ENCODE measurements around the gene CHRND.

Gene CHRND

GRCh38 chr2:232525791-232526371 lies at the start of gene CHRND:
Gene CHRND, plus strand, starts transcription at chr2:232526160. Its CDS starts 56 bp downstream, at chr2:232526216.
- no peak for DNase-seq

GRCh38 chr2:232476791-232477190 lies 49.2 kb upstream of the CHRND start:
- no peak for DNase-seq

DNA sequence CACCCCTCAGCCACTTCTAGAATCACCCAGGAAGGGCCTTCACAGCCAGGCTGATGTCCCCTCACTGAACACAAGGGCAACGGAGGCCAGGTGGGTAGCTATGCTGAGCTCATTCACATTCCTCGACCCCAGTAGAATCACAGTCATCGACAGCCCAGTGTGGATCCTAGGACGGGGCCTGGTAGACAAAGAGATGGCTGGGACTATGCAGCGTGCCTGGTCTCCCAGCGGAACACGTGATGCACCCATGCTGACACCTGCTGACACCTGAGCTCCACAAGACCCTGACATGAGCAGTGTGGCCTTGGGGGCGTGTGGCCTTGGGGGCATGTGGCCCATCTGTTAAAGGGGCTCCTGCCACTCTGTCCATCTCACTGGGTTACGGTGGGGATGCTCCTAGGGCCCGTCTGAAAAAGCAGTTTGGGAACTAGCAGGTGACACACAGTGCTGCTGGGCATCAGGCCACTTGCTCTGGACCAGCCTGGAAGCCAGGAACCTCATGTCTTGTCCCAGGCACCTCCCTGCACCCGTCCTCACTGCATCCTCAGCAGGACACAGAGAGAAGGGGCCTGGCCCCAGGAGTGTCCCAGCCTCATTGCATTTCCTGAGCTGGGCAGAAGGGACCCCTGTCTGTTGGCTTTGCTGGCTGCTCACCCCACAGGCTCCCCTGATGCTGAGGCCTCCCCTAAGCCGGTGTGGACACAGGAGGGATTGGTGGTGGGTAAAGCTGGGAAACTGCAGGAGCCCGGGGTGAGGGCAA lies 48.0 kb upstream of the CHRND start:
- DNase-seq: no peak

DNA sequence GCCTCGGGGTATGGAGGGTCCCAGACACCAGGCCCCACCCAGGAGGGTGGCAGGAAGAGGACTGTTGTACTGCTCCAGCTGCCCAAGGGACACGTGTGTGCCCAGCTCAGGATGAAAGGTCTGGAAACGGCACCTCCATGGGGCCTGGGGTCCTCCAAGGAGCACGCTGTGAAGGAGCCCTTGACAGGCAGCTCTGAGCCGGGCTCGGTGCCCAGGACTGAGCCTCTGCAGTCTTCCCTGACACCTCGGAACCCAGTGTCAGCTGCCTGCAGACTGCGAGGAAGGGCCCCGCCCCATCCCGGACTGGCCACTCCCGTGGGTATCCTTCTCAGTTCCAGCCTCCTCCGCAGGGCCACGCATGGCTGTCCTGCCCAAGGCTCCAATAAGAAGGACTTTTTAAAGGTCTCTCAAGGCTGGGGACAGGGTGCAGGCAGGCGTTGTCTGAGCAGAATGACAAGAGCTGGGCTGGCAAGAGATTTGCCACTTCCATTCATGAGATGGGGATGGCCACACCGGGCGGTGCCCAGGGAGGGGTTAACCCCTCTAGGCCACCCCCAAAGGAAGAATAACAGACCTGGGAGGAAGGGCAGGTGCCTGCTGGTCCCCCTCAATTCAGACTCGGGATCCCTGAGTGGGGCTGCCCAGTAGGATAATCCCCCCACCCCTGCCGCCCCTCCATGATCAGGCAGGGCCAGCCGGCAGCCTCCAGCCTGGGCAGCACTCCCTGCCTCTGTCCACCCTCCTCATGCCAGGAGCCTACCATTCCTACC lies 47.2 kb upstream of the CHRND start:
- DNase-seq: no peak

DNA sequence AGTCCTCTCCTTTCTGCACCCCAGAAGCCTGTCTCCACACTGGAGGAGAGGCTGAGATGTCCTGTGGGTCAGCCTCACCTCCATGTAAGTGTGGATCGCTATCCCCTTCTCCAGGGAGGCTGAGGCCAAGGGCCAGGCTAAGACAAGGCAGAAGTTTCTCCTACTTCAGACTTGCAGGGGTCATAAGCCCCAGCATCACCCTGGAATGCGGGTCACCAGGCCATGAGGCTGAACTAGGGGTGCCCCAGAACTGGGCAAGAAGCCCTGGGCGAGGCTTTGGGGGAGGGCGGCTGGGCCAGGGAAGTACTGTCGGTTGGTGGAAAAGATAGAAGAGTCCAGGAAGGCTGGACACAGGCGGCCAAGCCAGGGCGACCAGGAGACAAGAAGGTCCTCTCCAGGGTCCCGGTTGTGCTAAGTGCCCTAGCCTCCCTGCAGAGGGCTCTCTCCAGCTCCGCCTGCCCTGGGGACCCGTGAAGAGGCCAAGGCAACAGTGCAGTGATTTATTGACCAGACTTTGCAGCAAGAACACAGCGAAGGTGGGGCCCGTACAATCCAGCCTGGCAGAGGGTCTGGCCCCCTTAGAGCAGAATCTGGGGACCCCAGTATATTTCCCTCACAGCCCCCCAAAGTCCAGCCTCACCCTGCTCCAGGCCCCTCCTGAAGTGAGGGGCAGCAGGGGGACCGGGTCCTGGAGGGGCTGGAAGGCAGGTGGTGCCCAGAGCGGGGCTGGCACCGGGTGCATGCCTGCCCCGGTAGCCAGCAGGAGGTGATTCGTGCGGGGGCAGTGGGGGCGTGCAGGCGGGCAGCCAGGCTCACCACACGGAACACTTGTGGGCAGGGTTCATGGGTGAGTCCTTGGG lies 46.4 kb upstream of the CHRND start:
- peak; percentile 30 for DNase-seq

GRCh38 chr2:232480201-232481190 lies 45.5 kb upstream of the CHRND start:
- DNase-seq: no peak

GRCh38 chr2:232481322-232482140 lies 44.4 kb upstream of the CHRND start:
- DNase-seq: no peak

GRCh38 chr2:232482301-232483238 lies 43.4 kb upstream of the CHRND start:
- DNase-seq: no peak

DNA sequence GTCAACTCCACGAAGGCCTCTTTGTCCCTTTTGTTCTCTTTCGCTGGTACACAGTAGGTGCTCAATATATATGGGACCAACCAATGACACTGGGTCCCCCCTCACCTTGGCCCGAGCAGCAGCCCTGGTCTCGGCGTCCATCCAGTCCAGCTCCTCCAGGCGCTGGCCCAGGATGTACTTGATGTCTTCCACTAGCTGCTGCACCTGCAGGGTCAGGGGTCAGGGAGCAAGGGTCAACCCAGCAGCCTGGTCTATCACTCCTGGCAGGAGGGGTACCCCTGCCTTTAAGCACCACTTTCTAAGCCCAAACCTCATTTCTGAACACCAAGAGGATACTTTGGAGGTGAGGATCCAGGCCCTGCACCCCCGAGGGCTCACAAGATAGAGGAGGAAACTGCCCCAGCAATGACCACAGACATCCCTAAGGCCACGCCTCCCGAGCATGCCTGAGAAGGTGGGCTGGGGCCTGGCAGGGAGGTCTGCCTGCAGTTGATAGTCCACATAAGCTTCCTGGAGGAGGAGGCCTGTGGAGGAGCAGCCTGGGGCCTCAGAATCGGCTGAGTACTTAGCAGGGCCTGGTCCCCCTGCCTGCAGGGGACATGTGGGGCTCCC lies 42.5 kb upstream of the CHRND start:
- no peak for DNase-seq

GRCh38 chr2:232483923-232484627 lies 41.9 kb upstream of the CHRND start:
- no peak for DNase-seq

- no peak for DNase-seq
Observed at GRCh38 chr2:232484628-232485347, 41.2 kb upstream of the CHRND start.

DNA sequence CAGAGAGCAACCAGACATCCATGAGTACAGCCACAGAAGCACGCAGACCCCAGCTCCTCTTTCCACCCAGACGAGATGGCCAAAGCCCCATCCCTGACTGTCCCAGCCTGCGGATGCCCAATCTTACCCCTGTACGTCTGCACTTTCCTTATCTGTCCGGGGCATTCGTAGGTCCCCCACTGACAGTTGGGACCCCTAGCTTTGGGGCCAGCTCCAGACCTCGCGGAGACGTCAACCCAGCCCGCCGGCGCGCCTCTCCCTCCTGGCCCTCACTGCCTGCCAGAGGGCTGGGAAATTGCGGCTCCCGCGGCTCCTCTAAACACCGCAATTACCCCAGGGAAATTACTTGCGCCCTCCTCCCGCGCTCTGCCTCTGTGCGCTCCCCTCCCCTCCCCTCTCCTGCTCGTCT lies 40.6 kb upstream of the CHRND start:
- no peak for DNase-seq

- no peak for DNase-seq
Observed at GRCh38 chr2:232485757-232486557, 40.0 kb upstream of the CHRND start.

GRCh38 chr2:232486558-232487384 lies 39.2 kb upstream of the CHRND start:
- DNase-seq: no peak

- peak; percentile 36 for DNase-seq
Observed at GRCh38 chr2:232487385-232488096, 38.4 kb upstream of the CHRND start, which contains the start of gene ECEL1. Gene ECEL1, minus strand, starts transcription at chr2:232487834. Its CDS starts 1,181 bp downstream, at chr2:232486653.

All from RPMI8226 (cell line).